Tibial artery (tissue), 4 donors: ENCODE results near the gene ATP1A4.

Source experiments
- DNase-seq, 2 donors: peaks; one replicate each; pipeline ENCODE4 v3.0.0-alpha.2; 2019
- H3K27ac ChIP-seq, 2 donors: fragments of 200-600 bp; sonication (generic) in 1 of 2; 1 replicate in 1 of 2; 2 replicates in 1 of 2; pipeline ENCODE4 v1.5.1; 2018 to 2019; ENCODE audit warnings: mild to moderate bottlenecking in 1 of 2
- H3K27me3 ChIP-seq, 2 donors: fragments of 200-600 bp; sonication (generic) in 1 of 2; one replicate each; pipeline versions ENCODE4 v1.5.1 to v1.6.0; 2016 to 2019
- H3K36me3 ChIP-seq, 3 donors: fragments of 200-600 bp; sonication (generic) in 2 of 3; one replicate each; pipeline ENCODE4 v1.5.1; 2016 to 2019; ENCODE audit warnings: mild to moderate bottlenecking in 2 of 3
- H3K4me1 ChIP-seq, 4 donors: fragments of 200-600 bp; sonication (generic) in 2 of 4; 1 replicate in 3 of 4; 2 replicates in 1 of 4; pipeline ENCODE4 v1.5.1; 2016 to 2019
- H3K4me3 ChIP-seq, 2 donors: fragments of 200-600 bp; sonication (generic) in 1 of 2; 1 replicate in 1 of 2; 2 replicates in 1 of 2; pipeline ENCODE4 v1.5.1; 2018 to 2019; ENCODE audit warnings: mild to moderate bottlenecking in 2 of 2
- H3K9me3 ChIP-seq, 3 donors: fragments of 200-600 bp; sonication (generic) in 1 of 3; one replicate each; pipeline ENCODE4 v1.5.1; 2016 to 2019
- intact Hi-C: fragments of 100-400 bp; cut with DNase I; formaldehyde crosslinking; loops from one replicate; pipeline ENCODE4 v1.15.0; 2023; ENCODE audit warnings: low total_unique reads
- TF ChIP-seq, protein P1 (sequence below), 2 experiments: fragments of 200-600 bp in 1 of 2; fragments of 450-650 bp in 1 of 2; IDR thresholded peaks; one replicate each; pipeline ENCODE4 v1.5.1; 2017 to 2019; ENCODE audit warnings: antibody characterized with exemption in 2 of 2, mild to moderate bottlenecking in 1 of 2, moderate library complexity in 1 of 2

Gene ATP1A4

DNA sequence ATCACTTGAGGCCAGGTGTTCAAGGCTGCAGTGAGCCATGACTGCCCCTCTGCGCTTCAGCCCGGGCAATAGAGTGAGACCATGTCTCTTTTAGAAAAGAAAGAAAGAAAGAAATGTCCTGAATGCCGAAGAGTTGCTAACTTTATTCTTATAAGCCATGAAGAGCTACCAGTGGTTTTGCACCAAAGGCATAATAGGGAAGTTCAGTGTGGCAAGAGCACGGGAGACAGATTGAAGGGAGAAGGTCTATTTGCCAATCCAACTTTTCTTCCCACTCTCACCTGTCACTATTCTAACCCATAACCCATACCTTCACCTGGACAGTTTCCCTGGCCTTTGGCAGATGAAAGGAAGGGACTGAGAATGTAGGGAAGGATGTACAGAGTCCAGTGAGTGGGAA is 49.4 kb downstream of the ATP1A4 start:
- intact Hi-C loops, result no loop called here
- TF ChIP-seq, protein P1, sequence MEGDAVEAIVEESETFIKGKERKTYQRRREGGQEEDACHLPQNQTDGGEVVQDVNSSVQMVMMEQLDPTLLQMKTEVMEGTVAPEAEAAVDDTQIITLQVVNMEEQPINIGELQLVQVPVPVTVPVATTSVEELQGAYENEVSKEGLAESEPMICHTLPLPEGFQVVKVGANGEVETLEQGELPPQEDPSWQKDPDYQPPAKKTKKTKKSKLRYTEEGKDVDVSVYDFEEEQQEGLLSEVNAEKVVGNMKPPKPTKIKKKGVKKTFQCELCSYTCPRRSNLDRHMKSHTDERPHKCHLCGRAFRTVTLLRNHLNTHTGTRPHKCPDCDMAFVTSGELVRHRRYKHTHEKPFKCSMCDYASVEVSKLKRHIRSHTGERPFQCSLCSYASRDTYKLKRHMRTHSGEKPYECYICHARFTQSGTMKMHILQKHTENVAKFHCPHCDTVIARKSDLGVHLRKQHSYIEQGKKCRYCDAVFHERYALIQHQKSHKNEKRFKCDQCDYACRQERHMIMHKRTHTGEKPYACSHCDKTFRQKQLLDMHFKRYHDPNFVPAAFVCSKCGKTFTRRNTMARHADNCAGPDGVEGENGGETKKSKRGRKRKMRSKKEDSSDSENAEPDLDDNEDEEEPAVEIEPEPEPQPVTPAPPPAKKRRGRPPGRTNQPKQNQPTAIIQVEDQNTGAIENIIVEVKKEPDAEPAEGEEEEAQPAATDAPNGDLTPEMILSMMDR (IDR thresholded peaks at IDR 0.05), result no peak
- H3K27ac ChIP-seq, result no peak overlapping the region
- no peak overlapping the region for H3K4me3 ChIP-seq
- no peak for DNase-seq
- H3K36me3 ChIP-seq, result no peaks in the 10 kb centered on the region
- peaks cover 0 to 10% (median 9%) of the 10 kb centered on the region in 4 donors for H3K4me1 ChIP-seq
- no peaks in the 10 kb centered on the region for H3K9me3 ChIP-seq
- no peaks in the 10 kb centered on the region for H3K27me3 ChIP-seq

DNA sequence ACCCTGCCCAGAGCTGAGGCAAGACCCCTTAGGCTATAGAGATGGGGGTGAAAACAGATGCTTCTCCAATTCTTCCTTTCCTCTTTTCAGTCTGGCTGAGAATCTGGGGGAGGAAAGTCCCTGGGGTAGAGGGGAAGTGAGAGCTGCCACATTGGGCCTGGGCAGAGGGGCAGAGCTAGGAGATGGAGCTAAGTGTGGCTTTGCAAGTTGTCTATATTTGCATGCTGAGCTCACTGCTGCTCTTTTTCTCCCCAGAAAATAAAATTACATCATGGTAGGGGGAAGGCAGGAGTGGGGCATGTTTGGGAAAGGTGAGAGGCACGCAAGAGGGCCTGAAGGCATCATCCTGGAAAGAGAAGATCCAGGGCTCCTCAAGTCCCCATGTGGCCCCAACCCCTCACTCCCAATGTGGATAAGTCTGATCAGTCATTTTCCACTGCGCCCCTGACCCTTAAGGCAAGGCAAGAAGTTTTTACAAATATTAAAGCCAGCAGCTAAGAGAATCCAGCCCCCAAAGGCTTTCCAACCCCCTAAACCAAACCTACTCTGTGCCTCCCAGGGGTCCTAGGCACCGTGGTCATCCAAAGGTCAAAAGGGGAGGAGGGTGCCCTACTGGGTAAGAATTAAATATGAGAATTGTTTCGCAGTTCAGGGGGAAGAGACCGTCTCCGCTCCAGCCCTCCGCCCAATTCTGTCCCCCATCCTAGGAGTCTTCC is 53.3 kb downstream of the ATP1A4 start:
- no peaks in the 10 kb centered on the region for H3K9me3 ChIP-seq
- intact Hi-C loops, result no loop called here

DNA sequence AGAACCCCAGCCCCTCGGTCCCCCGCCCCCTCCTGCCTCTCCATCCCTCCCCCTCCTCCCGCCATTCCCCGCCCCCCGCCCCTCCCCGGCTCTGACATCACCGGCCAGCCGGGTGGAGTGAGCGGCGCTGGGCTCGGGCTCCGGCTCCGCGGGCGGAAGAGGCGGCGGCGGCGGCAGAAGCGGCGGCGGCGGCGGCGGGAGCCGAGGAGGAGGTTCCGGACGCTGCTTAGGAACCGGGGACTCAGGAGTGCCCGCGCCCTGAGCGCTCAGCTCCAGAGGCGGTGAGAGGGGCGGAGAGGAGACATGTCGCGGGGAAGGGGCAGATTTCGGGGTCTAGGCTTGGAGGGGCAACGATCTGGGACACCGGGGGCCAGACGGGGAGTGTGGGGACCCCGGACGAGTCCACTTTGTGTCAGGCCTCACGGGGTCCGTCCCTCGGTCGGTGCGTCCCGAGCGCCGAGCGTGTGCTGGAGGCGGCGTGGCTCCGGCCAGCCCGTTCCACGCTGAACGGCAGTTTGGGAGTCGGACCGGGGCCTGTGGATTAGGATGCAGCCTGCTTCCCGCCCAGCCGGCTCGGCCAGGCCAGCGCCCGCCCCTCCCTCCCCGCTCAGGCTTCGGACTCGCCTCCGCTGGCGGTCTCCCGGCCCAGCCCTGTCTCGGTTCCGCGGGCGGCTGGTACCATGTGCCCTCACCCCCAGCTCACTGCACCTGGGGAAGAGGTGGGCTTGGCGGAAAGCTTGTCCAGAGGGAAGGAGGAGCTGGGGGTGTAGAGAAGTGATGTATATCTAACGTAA is 54.0 kb downstream of the ATP1A4 start, which contains the start of gene PEA15:
Gene PEA15, plus strand, starts transcription at position 143 of the 794 bp plus-strand sequence. CDS start 6,161 bp downstream, outside the sequence.
- H3K9me3 ChIP-seq, result no peaks in the 10 kb centered on the region
- peak within 1 kb of the TSS; percentile 92 to 100 for H3K4me3 ChIP-seq
- DNase-seq, result peak; percentile 69 to 89
- H3K36me3 ChIP-seq, result peaks cover 0 to 15% (median 4%) of the 10 kb centered on the region in 3 donors
- TF ChIP-seq, protein P1 (IDR thresholded peaks at IDR 0.05), result no peak
- H3K27ac ChIP-seq, result peak within 1 kb of the TSS; percentile 97 to 98
- no peaks in the 10 kb centered on the region for H3K27me3 ChIP-seq
- intact Hi-C loops, result no loop called here
- peaks cover 0 to 57% (median 46%) of the 10 kb centered on the region in 4 donors for H3K4me1 ChIP-seq

More for the DNA sequence above, 53.3 kb downstream of the ATP1A4 start:
- Histone ChIP-seq H3K27ac (peak overlapping the region; percentile 97 to 98), H3K27me3 (no peaks in the 10 kb centered on the region), H3K36me3 (peaks cover 0 to 15% (median 4%) of the 10 kb centered on the region in 3 donors), H3K4me3 (peak overlapping the region; percentile 92 to 100), H3K4me1 (peaks cover 0 to 49% (median 39%) of the 10 kb centered on the region in 4 donors)
- TF ChIP-seq, protein P1 (IDR thresholded peaks at IDR 0.05), result no peak
- no peak for DNase-seq

DNA sequence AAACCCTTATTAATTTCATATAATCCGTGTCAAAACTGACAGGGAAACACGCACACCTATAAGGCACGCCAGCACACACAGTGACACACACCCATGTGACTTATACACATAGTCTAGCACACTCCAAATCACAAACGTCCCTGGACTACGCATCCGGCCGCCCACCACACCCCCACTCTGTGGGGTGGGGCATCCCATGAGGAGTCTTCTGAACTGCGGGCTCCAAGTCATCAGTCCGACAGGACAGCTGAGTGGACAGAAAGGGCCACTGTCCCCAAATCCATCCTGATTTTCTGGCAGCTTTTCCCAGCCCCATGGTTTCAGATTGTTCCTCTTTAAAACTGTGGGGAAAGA is 54.6 kb downstream of the ATP1A4 start:
- intact Hi-C loops, result no loop called here
- Histone ChIP-seq H3K36me3 (peaks cover 0 to 19% (median 6%) of the 10 kb centered on the region in 3 donors), H3K9me3 (no peaks in the 10 kb centered on the region), H3K4me3 (peak overlapping the region; percentile 92 to 100), H3K27ac (peak overlapping the region; percentile 97 to 98), H3K27me3 (no peaks in the 10 kb centered on the region), H3K4me1 (peaks cover 0 to 63% (median 51%) of the 10 kb centered on the region in 4 donors)
- TF ChIP-seq, protein P1 (IDR thresholded peaks at IDR 0.05), result no peak
- DNase-seq, result peak; percentile 65 to 86

DNA sequence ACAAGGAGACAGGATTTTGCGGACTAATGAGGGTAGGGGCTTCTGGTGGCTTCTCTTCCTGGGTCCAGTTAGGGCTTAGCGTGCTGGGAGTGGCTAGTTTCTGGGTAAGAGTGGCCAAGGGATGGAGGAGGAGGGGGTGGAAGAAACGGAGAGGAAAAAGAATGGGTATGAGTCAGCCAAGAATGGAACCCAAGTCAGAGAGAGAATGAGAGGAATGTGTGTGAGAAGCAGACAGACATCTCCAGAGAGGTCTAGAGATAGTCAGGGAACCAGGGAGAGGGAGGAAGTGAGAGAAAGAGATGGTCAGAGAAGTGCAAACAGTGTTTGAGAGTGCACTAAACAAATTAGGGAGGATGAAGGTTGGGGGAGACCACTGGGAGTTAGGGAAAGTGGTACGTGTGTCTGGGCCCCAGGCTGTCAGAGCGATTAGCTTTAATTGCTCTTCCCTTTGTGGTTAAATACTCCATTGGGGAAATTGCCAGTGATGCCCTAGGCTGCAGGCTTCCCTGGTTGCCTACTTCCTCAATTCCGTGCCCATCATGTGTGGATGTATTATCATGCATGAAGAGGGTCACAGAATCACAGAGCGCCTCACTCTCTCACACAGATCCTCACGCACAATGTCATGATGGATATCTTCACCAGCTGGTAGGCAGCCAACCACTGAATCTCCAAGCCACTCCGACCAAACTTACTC is 55.2 kb downstream of the ATP1A4 start:
- no peaks in the 10 kb centered on the region for H3K27me3 ChIP-seq
- peaks cover 0 to 63% (median 51%) of the 10 kb centered on the region in 4 donors for H3K4me1 ChIP-seq
- TF ChIP-seq, protein P1 (IDR thresholded peaks at IDR 0.05), result no peak
- DNase-seq, result no peak
- H3K36me3 ChIP-seq, result peaks cover 5 to 24% (median 12%) of the 10 kb centered on the region in 3 donors
- H3K9me3 ChIP-seq, result no peaks in the 10 kb centered on the region
- H3K27ac ChIP-seq, result peak overlapping the region; percentile 97 to 98
- peak overlapping the region; percentile 92 to 100 for H3K4me3 ChIP-seq
- intact Hi-C loops, result no loop called here
